SK-N-SH (cell line): ENCODE data around the gene EVL. TPM values are rescaled to one million over a fixed set of nuclear protein-coding genes. Genes with fewer than 3 reads are reported as not detected.

Experiments
- CTCF ChIA-PET: fragments of 300-600, 350-600 bp; formaldehyde crosslinking; extraction: SDS; loops from one replicate; lab custom pipeline; 2021; lab: Yijun Ruan, JAX
- POLR2A ChIA-PET: fragments of 350-600 bp; sonication (Branson Sonifier 250); formaldehyde crosslinking; extraction: SDS; loops from one replicate; lab custom pipeline; 2020; ENCODE audit warnings: antibody characterized with exemption, inconsistent platforms; lab: Yijun Ruan, JAX
- DNase-seq: peaks from one replicate; pipeline ENCODE4 v3.0.0; 2012
- H2AFZ ChIP-seq: fragments of 200-600 bp; sonication (generic); 2 replicates; pipeline ENCODE4 v1.8.1; 2016; ENCODE audit warnings: antibody characterized with exemption, mild to moderate bottlenecking, low read depth
- H3F3A ChIP-seq: fragments of 200-600 bp; sonication (generic); replicated peaks from 2 replicates; pipeline ENCODE3; 2016; ENCODE audit warnings: antibody characterized with exemption, mild to moderate bottlenecking; ENCODE audit not compliant: insufficient read depth
- H3K27ac ChIP-seq, 2 experiments: fragments of 200-500 bp in 1 of 2; fragments of 200-600 bp in 1 of 2; sonication (Bioruptor generic) in 1 of 2; sonication (generic), shearing (Covaris generic) in 1 of 2; 2 replicates each; pipeline versions ENCODE4 v1.5.1 to v1.6.1; 2014 to 2016; ENCODE audit warnings: low read depth in 2 of 2, inconsistent platforms in 1 of 2, low read length in 1 of 2, mild to moderate bottlenecking in 1 of 2, mixed read lengths in 1 of 2
- H3K27me3 ChIP-seq: fragments of 200-600 bp; sonication (generic), shearing (Covaris generic); 2 replicates; pipeline ENCODE4 v1.6.1; 2016; ENCODE audit warnings: mixed run types; ENCODE audit not compliant: insufficient read depth
- H3K36me3 ChIP-seq, 2 experiments: fragments of 200-500 bp in 1 of 2; fragments of 200-600 bp in 1 of 2; sonication (Bioruptor generic) in 1 of 2; sonication (generic) in 1 of 2; replicated peaks in 1 of 2; 2 replicates each; pipeline versions ENCODE3 to v1.5.1; 2014 to 2016; ENCODE audit warnings: low read length in 1 of 2, mild to moderate bottlenecking in 1 of 2; ENCODE audit not compliant: insufficient read depth in 2 of 2, control insufficient read depth in 1 of 2
- H3K4me1 ChIP-seq, 2 experiments: fragments of 200-500 bp in 1 of 2; fragments of 200-600 bp in 1 of 2; sonication (Bioruptor generic) in 1 of 2; sonication (generic), shearing (Covaris generic) in 1 of 2; 2 replicates each; pipeline versions ENCODE4 v1.5.1 to v1.6.1; 2014 to 2016; ENCODE audit warnings: low read depth in 1 of 2, low read length in 1 of 2, mixed run types in 1 of 2; ENCODE audit not compliant: insufficient read depth in 2 of 2, control insufficient read depth in 1 of 2
- H3K4me2 ChIP-seq: fragments of 200-600 bp; sonication (generic), shearing (Covaris generic); 2 replicates; pipeline ENCODE4 v1.6.1; 2017; ENCODE audit warnings: mixed run types
- H3K4me3 ChIP-seq, 2 experiments: fragments of 200-500 bp in 1 of 2; fragments of 200-600 bp in 1 of 2; sonication (Bioruptor generic) in 1 of 2; sonication (generic), shearing (Covaris generic) in 1 of 2; 2 replicates each; pipeline versions ENCODE4 v1.5.1 to v1.8.1; 2014 to 2016; ENCODE audit warnings: low read depth in 2 of 2, inconsistent platforms in 1 of 2, low read length in 1 of 2, mild to moderate bottlenecking in 1 of 2, mixed read lengths in 1 of 2, moderate library complexity in 1 of 2
- H3K79me2 ChIP-seq: fragments of 200-600 bp; sonication (generic); 2 replicates; pipeline ENCODE4 v1.8.1; 2017; ENCODE audit warnings: mild to moderate bottlenecking; ENCODE audit not compliant: insufficient read depth
- H3K9ac ChIP-seq: fragments of 200-600 bp; sonication (generic); 2 replicates; pipeline ENCODE4 v1.6.1; 2017; ENCODE audit warnings: mixed run types
- H3K9me2 ChIP-seq: fragments of 200-600 bp; sonication (generic); 2 replicates; pipeline ENCODE4 v1.6.1; 2017; ENCODE audit warnings: mixed run types
- H3K9me3 ChIP-seq: fragments of 200-600 bp; sonication (generic); 2 replicates; pipeline ENCODE4 v1.6.1; 2017; ENCODE audit warnings: mixed run types, mild to moderate bottlenecking, moderate library complexity
- H4K20me1 ChIP-seq: fragments of 200-600 bp; sonication (generic); 2 replicates; pipeline ENCODE4 v1.6.1; 2017; ENCODE audit warnings: mild to moderate bottlenecking, mixed run types; ENCODE audit not compliant: insufficient read depth
- CHD2 ChIP-seq: fragments of 150-350 bp; IDR thresholded peaks from 2 replicates; pipeline ENCODE4 v1.6.1; 2018; ENCODE audit warnings: low read length; ENCODE audit not compliant: partially characterized antibody
- EP300 ChIP-seq, 2 experiments: IDR thresholded peaks; 2 replicates each; pipeline versions ENCODE4 v1.4.0 to v1.6.1; 2012; ENCODE audit warnings: borderline replicate concordance in 1 of 2, low read depth in 1 of 2, low read length in 1 of 2
- EZH2phosphoT487 ChIP-seq: fragments of 200-600 bp; sonication (generic); IDR thresholded peaks from 2 replicates; pipeline ENCODE4 v1.6.1; 2017; ENCODE audit warnings: low read depth, mixed run types, mild to moderate bottlenecking, antibody characterized with exemption, moderate library complexity, borderline replicate concordance
- FOSL2 ChIP-seq: IDR thresholded peaks from 2 replicates; pipeline ENCODE4 v1.4.0; 2012; ENCODE audit warnings: low read depth, mild to moderate bottlenecking, moderate library complexity, borderline replicate concordance
- FOXJ3 ChIP-seq: sonication (generic); formaldehyde crosslinking; IDR thresholded peaks from 2 replicates; pipeline ENCODE4 v1.5.1; 2020; ENCODE audit warnings: mild to moderate bottlenecking, missing genetic modification reagents
- GATA2 ChIP-seq: sonication (generic); formaldehyde crosslinking; IDR thresholded peaks from 2 replicates; pipeline ENCODE4 v1.5.0; 2020; ENCODE audit warnings: mild to moderate bottlenecking, missing genetic modification reagents
- MEF2A ChIP-seq: IDR thresholded peaks from 2 replicates; pipeline ENCODE4 v1.4.0; 2012; ENCODE audit warnings: low read depth, borderline replicate concordance
- MXI1 ChIP-seq: IDR thresholded peaks from 2 replicates; pipeline ENCODE4 v1.6.1; 2012; ENCODE audit warnings: mild to moderate bottlenecking, low read depth, low read length, improper control_type of control experiment
- NFIC ChIP-seq: IDR thresholded peaks from 2 replicates; pipeline ENCODE4 v1.4.0; 2012; ENCODE audit warnings: borderline replicate concordance
- NRF1 ChIP-seq: IDR thresholded peaks from 2 replicates; pipeline ENCODE4 v1.6.1; 2012; ENCODE audit warnings: low read depth, mild to moderate bottlenecking, low read length
- RAD21 ChIP-seq: IDR thresholded peaks from 2 replicates; pipeline ENCODE4 v1.6.1; 2012; ENCODE audit warnings: mild to moderate bottlenecking, low read length
- RCOR1 ChIP-seq: fragments of 150-350 bp; IDR thresholded peaks from 2 replicates; pipeline ENCODE4 v1.6.1; 2017; ENCODE audit warnings: antibody characterized with exemption, low read length
- RFX5 ChIP-seq: IDR thresholded peaks from 2 replicates; pipeline ENCODE4 v1.6.1; 2012; ENCODE audit warnings: mild to moderate bottlenecking, improper control_type of control experiment, low read length
- RXRA ChIP-seq: IDR thresholded peaks from 2 replicates; pipeline ENCODE4 v1.4.0; 2012; ENCODE audit warnings: low read depth, mild to moderate bottlenecking, borderline replicate concordance
- SIN3A ChIP-seq: IDR thresholded peaks from 2 replicates; pipeline ENCODE4 v1.6.1; 2012; ENCODE audit warnings: low read depth, mild to moderate bottlenecking, low read length, moderate library complexity, borderline replicate concordance
- TAF1 ChIP-seq: IDR thresholded peaks from 2 replicates; pipeline ENCODE4 v1.6.1; 2012; ENCODE audit warnings: low read depth, mild to moderate bottlenecking, low read length, moderate library complexity, borderline replicate concordance
- TCF12 ChIP-seq: IDR thresholded peaks from 2 replicates; pipeline ENCODE4 v1.4.0; 2012
- WGBS: methylation state at CpG from one replicate; pipeline ENCODE4 v1.1.6; 2017; ENCODE audit warnings: low lambda C conversion rate; 5-methylcytosine and 5-hydroxymethylcytosine counted together
- polyA plus RNA-seq, 3 experiments: library from polyadenylated mRNA; depleted of rRNA; stranded (reverse); fragments of >200 nt; gene quantifications; 2 replicates each; pipeline ENCODE4 v1.2.3, GENCODE V29; 2012
- TF ChIP-seq, protein P1 (sequence below): IDR thresholded peaks from 2 replicates; pipeline ENCODE4 v1.6.1; 2012; ENCODE audit warnings: mild to moderate bottlenecking, low read depth, low read length, moderate library complexity

The EVL gene
- polyA plus RNA-seq, 1 of the 3 experiments (the other 2 are of a cell fraction), result 36.5 TPM

DNA sequence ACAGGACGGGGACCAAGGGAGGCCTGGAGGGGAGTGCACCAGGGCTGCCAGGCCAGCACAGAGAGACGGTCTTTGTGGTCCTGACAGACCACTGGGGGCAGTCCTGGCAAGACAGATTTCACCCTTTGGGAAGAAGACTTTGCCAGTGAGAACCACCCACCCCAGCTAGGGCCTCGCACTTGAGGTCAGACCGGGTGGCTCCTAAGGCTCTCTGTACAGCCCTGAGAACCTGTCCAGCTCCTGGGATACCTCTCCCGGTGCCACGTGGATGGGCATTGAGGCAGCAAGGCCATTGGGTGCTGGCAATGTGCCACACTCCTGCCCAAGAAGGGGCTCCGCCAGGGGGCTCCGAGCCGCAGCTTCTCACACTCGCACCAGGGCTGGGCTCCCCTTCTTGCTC is 51.8 kb downstream of the EVL start:
- no peaks in the 10 kb centered on the region for H3K79me2 ChIP-seq
- no peak for DNase-seq
- H3K9me3 ChIP-seq, result no peaks in the 10 kb centered on the region
- no peaks in the 10 kb centered on the region for H3K9me2 ChIP-seq
- TF ChIP-seq EP300 (IDR thresholded peaks at IDR 0.05; ENCODE audit: borderline replicate concordance in 1 of 2, low read depth in 1 of 2, low read length in 1 of 2) (no peak), TCF12 (no peak), RAD21 (no peak), CHD2 (no peak)
- CTCF ChIA-PET, result interaction anchor here (1.0 to 4.2 kb wide), 3 partner anchors 8 to 135 kb away, joined by 3 to 30 read pairs (median 5); no protein-coding TSS in a partner anchor
- H3K4me1 ChIP-seq, result peaks cover 0 to 9% of the 10 kb centered on the region in 2 experiments; a peak in 1 of 4 replicates
- H3K27ac ChIP-seq, result no peak overlapping the region
- no peak overlapping the region for H2AFZ ChIP-seq
- no peak overlapping the region for H3K9ac ChIP-seq
- no peaks in the 10 kb centered on the region for H3K27me3 ChIP-seq
- H3K4me2 ChIP-seq, result no peak overlapping the region
- POLR2A ChIA-PET, result no interaction called here
- H3K36me3 ChIP-seq, result no peaks in the 10 kb centered on the region
- H4K20me1 ChIP-seq, result no peaks in the 10 kb centered on the region
- WGBS, result 94% methylated on average over 2 of the region's 10 CpGs
- no peak overlapping the region for H3K4me3 ChIP-seq
- no peaks in the 10 kb centered on the region for H3F3A ChIP-seq

DNA sequence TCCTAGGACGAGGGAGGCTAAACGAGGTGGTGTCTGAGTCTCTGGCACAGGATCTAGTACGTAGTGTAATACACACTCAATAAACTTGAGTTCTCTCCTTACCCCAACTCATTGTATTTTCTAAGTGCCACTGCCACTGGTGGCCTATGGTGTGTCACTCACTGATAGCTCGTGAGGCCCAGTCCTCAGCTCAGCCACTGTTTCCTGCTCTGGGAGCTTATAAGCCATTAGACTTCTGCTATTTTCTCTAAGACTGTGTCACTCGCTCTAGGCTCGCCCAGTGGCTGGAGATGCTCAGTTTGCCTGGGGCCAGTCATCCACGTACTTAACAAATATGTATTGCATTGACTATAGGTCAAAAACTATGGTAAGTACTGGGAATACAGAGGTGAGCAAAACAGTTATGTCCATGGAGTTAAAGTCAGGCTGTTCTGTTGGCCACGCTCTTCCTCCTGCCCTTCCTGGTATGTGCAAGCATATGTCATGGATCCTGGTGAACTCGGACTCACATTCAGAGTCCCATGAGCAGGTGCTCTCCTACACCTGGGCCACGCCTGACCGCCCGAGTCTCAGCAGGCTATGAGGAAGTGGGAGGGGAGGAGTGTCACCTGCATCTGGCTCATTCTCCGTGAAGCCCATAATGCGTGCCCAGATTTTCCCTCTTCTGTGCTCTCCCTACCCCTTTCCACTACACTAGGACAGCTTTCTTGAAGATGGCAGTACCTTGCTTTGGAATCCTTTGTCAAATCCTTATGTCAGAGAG is 52.6 kb downstream of the EVL start:
- H3K27me3 ChIP-seq, result no peaks in the 10 kb centered on the region
- WGBS, result 88% methylated on average over 14 of the region's 14 CpGs
- TF ChIP-seq FOXJ3 (CRISPR knock-in tag) (no peak), RXRA (no peak), CHD2 (no peak), NRF1 (no peak), SIN3A (no peak), RCOR1 (no peak), NFIC (no peak), EZH2phosphoT487 (no peak), MEF2A (no peak), RFX5 (no peak), FOSL2 (no peak), EP300 (IDR thresholded peaks at IDR 0.05; ENCODE audit: borderline replicate concordance in 1 of 2, low read depth in 1 of 2, low read length in 1 of 2) (no peak), GATA2 (CRISPR knock-in tag) (no peak), MXI1 (no peak), TAF1 (no peak)
- TF ChIP-seq, protein P1, sequence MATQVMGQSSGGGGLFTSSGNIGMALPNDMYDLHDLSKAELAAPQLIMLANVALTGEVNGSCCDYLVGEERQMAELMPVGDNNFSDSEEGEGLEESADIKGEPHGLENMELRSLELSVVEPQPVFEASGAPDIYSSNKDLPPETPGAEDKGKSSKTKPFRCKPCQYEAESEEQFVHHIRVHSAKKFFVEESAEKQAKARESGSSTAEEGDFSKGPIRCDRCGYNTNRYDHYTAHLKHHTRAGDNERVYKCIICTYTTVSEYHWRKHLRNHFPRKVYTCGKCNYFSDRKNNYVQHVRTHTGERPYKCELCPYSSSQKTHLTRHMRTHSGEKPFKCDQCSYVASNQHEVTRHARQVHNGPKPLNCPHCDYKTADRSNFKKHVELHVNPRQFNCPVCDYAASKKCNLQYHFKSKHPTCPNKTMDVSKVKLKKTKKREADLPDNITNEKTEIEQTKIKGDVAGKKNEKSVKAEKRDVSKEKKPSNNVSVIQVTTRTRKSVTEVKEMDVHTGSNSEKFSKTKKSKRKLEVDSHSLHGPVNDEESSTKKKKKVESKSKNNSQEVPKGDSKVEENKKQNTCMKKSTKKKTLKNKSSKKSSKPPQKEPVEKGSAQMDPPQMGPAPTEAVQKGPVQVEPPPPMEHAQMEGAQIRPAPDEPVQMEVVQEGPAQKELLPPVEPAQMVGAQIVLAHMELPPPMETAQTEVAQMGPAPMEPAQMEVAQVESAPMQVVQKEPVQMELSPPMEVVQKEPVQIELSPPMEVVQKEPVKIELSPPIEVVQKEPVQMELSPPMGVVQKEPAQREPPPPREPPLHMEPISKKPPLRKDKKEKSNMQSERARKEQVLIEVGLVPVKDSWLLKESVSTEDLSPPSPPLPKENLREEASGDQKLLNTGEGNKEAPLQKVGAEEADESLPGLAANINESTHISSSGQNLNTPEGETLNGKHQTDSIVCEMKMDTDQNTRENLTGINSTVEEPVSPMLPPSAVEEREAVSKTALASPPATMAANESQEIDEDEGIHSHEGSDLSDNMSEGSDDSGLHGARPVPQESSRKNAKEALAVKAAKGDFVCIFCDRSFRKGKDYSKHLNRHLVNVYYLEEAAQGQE, result no peak
- no peak overlapping the region for H3K27ac ChIP-seq
- CTCF ChIA-PET, result interaction anchor here (0.6 to 4.2 kb wide), 4 partner anchors 9 to 136 kb away, joined by 3 to 30 read pairs (median 4); no protein-coding TSS in a partner anchor
- H3F3A ChIP-seq, result no peaks in the 10 kb centered on the region
- no peak overlapping the region for H3K9ac ChIP-seq
- H4K20me1 ChIP-seq, result no peaks in the 10 kb centered on the region
- H3K4me1 ChIP-seq, result peaks cover 0 to 9% of the 10 kb centered on the region in 2 experiments; a peak in 1 of 4 replicates
- POLR2A ChIA-PET, result no interaction called here
- H3K4me3 ChIP-seq, result no peak overlapping the region
- H3K36me3 ChIP-seq, result no peaks in the 10 kb centered on the region
- no peak for DNase-seq
- no peaks in the 10 kb centered on the region for H3K9me2 ChIP-seq
- no peaks in the 10 kb centered on the region for H3K79me2 ChIP-seq
- no peaks in the 10 kb centered on the region for H3K9me3 ChIP-seq
- H3K4me2 ChIP-seq, result no peak overlapping the region
- no peak overlapping the region for H2AFZ ChIP-seq
